UCSD-AML1 (cell line): ENCODE measurements around the gene CLCNKA.
A peak's percentile ranks its signal among the peaks of the same experiment; 100 is the strongest.
"Not testable (repeated sequence)": the region's sequence is repeated elsewhere in the genome, so short reads cannot be mapped to it uniquely, and the experiment has no call there.

Experiments used
- DNase-seq: peaks from one replicate; lab custom pipeline; 2025; ENCODE audit not compliant: unreplicated experiment; lab: John Stamatoyannopoulos, UW

The CLCNKA gene

DNA sequence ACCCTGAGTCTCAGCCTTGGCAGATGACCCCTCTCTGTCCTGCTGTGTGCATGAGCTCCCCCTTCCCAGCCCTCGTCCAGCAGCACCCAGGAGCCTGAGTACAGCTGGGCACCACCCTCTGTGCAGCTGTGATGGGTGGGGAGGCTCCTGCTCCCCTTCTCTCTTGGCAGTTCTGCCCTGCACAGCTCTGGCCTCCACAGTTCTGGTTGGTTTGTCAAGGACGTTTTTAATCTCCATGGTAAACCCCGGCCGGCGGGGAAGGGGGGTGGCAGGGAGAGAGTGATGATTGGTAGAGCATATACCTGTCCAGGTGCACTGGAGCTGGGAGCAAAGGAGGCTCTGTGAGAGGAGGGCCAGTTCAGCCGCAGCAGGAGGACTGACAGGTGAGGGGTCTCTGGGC lies at the start of gene CLCNKA:
TSS of gene CLCNKA (plus strand) at position 356 of the 400 bp plus-strand sequence. CDS start 584 bp downstream, outside the sequence.
- no peak for DNase-seq

DNA sequence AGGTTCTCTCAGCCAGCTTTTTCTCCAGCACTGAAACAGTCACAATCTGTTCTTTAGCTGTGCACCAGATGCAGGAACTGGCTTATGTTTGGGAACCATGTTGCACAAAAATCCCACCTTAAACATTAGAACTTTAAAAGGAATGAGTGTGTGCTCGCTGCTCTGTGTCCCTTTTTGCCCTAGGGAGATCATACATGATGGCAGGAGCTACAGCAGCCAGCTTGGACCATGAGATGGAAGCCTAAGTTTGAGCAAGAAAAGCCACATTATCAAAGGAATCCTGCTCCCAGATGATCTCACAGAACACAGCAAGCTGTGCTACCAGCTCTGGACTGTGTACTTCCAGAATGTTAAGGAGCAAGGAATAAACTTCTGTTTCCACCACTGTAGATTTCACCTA lies 49.4 kb upstream of the CLCNKA start:
- DNase-seq: no peak

DNA sequence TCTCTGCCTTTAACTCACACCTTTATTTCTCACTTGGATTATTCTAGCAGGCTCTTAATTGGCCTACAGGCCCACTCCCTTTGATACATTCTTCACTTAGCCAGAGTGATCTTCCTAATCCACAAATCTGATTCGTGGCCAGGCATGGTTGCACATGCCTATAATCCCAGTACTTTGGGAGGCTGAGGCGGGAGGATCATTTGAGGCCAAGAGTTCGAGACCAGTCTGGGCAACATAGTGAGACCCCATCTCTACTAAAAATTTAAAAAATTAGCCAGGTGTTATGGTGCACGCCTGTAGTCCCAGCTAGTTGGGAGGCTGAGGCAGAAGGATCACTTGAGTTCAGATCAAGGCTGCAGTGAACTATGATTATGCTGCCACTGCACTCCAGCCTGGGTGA lies 48.1 kb upstream of the CLCNKA start:
- DNase-seq: no peak

DNA sequence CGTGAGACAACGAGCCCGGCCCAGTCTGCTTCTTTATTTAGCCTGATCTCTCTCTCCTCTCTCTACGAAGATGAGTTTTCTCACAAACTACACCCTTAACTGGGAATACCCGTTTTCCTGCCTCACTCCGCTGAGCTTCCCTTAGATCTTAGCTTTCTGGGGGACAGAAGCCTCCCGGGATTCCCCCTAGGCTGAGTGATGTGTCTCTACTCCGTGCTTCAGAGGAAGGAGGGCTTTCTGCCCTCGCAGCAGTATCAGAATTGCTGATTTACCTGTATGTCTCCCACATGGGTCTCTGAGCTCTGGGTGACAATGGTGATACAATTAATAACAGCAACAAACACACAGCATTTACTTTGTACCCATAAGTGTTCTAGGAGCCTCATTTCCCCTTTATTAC lies 47.0 kb upstream of the CLCNKA start:
- no peak for DNase-seq

DNA sequence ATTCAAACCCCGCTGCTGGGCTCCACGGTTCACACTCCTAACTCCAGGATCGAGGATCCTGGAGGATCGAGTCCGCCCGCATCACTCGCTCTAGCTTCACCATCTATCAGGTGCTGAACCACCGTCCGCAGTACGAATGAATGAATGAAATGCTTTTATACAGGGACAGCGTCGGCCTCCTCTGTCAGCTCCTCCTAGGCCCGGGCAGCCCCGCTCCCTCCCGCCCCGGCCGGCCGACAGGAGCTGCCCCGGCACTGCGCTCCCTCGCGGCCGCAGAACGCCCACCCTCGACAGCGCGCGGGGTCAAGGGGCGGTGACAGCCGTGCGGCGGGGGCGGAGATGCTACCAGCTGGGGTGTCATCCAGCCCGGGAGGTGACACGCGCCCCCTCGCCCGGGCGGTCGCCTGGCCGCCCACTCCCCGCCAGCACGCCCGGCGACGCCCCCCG lies 46.5 kb upstream of the CLCNKA start:
- DNase-seq: peak; percentile 72

DNA sequence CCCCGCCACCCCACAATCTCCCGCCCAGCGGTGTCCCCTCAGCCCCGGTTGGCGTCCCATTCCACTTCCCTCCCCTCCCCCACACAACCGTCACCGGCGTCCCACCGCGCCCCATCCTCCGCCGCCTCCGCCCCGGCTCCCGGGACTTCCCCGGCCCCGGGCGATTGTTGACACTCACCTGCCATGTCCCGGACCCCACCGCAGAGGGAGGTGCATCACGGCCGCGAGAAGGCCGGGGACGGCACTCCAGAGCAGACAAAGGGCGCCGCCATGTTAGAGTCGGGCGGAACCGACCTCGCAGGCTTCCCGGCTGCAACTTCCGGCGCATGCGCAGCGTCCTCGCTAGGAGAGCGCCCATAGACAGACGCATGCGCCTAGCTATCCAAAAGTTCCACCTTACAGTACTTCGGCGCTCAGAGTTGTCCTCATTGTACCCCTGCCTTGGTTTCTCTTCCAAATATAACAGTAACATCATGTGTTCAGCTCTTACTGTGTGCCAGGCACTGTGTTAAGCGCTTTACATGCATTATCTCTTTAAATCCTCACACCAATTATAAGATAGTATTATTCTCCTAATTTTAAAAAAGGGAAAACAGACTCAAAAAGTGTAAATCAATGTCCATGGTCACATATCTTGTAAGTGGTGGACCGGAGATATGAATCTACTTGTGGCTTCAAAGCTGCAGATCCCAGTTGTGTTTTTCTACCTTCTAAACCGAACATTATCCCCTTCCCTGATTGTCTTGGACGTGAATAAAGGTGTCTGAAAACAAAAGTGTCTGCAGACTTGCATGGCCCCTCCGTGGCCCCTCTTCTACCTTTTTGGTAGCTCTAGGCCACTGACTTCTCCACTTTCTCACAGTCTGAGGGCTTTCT lies 45.8 kb upstream of the CLCNKA start, which contains the start of gene ZBTB17:
TSS of gene ZBTB17 (minus strand) at position 297 of the 876 bp plus-strand sequence. CDS start 27,606 bp downstream, outside the sequence.
- peak; percentile 94 for DNase-seq

DNA sequence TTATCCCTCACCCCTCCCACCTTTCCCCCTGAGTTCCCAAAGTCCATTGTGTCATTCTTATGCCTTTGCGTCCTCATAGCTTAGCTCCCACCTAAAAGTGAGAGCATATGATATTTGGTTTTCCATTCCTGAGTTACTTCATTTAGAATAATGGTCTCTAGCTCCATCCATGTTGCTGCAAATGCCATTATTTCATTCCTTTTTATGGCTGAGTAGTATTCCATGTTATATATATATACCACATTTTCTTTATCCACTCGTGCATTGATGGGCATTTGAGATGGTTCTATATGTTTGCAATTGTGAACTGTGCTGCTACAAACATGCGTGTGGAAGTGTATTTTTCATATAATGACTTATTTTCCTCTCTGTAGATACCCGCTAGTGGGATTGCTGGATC lies 43.9 kb upstream of the CLCNKA start:
- not testable (repeated sequence) for DNase-seq

DNA sequence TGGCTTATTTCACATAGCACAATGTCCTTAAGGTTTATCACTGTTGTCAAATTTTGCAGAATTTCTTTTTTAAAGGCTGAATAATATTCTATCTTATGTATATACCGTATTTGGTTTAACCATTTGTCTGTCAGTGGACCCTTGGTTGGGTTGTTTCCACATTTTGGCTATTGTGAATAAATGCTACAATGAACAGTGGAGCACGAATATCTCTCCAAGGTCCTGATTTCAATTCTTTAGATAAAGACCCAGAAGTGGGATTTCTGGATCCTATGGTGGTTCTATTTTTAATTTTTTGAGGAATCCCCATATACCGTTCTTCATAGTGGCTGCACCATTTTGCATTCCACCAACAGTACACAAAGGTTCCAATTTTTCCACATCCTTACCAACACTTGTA lies 40.2 kb upstream of the CLCNKA start:
- no peak for DNase-seq

DNA sequence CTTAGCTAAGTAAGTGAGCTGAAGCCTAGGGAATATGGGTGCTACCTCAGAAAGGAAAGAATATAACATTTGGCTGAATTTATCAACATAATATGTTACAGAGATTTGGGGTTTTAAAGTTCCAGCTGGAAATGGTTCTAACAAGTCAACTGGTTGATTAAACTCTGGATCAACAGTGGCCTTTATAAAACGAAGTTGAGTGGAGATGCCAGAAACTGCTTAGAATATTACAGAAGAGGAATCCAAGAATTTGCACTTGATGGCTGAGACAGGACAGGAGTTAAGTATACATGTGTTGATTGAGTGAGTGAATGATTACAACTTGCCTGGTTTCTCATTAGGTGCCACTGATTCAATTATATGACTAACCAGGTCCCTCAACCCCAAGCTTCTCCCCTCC lies 38.6 kb upstream of the CLCNKA start:
- DNase-seq: no peak

DNA sequence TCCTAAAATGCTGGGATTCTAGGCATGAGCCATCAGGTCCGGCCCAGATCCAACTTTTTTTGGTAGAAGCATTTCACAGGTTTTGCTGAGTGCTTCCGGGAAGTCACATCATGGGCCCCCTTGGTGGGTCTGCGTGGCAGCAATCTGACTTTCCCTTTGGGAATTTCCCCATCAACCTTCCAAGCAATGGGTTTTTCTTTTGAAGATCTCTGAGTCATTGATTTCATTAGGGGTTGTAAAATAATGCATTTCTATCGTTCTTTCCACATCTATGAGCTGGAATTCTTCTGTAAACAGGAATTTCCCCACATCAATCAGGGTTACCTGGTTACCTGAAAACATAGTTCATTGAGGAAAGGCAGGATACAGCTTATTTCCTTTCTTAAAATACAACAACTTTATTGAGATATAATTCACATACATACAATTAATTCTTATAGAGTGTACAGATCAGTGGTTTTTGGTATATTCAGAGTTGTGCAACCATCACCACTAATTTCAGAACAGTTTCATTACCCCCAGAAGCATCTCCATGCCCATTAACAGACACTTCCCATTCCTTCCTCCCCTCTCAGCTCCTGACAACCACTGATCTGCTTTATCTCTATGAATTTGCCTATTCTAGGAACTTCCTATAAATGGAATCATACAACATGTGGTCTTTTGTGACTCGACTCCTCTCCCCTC lies 36.1 kb upstream of the CLCNKA start:
- no peak for DNase-seq

DNA sequence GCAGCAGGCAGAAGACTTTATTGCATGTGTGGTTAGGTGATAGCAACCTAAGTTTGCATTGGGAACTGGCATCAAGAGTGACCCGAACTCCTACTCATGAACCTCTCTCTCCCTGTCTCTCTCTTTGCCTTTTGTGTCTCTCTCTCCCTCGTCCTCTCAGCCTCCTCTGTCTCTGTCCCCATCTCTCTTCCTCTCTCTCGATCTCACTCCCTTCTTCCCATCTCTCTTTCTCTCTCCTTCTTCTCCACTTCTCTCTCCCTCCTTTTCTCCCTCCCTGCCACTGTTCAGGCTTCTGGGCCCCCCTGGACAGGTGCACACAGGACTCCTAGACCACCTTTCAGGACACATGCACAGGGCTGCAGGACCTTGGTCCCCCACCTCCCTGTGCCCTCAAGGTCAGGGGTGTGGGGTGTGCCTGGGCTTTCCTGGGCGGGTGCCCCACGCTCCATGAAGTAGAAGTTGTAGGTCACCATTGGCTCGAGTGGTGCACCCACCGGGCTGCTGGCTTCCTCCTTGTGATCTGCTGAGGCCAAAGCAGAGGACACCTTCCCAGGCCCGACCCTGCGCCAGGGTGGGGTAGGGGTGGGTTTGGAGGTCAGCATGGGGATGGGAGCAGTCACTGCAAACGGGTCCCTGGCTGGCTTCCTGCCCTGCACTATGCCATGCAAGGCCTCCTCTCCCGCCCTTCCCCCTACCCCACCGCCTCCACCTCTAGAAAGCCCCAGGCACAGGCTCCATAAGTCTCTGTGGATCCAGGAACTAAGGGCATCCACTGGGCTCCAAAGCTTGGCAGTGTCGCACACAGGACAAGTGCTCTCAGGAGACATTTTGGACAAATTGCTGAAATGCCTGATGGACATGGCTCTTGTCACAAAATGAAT lies 32.7 kb upstream of the CLCNKA start:
- no peak for DNase-seq

DNA sequence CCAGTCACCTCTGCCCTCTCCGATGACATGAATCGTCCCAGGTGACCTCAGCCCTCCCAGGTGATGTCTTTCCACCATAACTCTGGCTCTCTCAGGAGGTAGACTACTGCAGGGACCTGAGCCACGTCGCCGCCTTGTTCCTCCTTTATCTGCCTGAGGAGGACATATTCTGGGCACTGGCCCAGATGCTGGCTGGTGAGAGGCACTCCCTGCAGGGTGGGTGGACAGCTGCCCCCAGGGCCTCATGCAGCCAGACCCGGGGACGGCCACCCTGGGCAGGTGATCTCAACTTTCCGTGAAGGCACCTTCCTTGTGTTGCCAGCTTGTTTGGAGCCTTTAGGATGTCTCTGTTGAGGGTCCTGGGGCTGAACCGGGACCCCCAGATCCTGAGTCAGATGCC lies 32.1 kb upstream of the CLCNKA start:
- DNase-seq: no peak

DNA sequence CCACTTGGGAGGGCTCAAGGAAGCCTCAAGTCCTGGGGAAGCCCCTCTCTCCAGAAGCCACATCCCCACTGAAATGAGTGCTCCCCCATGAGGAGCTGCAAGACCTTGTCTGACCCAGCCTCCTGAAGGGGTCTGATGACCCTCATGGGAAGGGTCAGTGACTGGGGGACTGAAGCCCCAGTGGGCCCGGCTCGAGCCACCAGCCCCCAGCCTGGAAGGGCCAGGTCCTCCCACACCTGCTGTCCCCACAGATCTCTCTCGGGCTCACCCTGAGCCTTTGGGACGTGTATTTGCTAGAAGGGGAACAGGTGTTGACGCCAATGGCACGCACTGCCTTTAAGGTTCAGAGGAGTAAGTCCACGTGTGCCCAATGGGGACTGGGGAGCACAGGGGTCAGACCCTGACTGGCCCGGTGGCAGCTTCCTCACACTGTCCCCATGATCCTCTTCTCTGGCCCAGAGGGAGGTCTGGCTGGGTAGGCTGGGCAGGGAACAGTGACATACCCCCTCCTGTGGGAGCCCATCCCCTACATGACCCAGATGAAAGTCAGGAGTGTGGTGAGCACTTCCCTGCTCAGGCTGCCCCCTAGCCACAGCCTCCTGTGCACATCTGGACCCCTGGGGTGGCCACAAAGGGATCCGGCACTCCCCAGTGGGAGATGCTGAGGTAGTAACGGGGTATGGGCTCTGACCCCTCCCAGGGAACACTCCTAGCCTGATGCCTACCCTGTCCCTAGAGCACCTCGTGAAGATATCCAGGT lies 30.2 kb upstream of the CLCNKA start:
- no peak for DNase-seq

DNA sequence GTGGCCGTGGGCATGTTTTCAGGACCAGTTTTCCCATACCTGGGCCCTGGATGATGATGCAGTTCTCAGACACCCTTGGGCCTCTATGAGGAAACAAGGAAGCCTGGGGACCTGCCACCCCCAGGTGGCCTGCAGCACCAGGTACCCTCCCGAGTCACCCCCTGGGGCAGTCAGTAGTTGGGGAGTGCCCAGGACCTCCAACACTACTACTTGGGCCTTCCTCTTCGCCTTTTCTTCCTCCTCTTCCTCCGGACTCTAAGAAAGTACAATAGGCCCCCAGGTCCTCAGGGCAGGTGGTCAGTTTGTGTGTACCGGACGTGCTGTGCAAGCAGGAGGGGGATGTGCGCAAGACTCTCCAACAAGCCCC lies 29.7 kb upstream of the CLCNKA start:
- DNase-seq: no peak

DNA sequence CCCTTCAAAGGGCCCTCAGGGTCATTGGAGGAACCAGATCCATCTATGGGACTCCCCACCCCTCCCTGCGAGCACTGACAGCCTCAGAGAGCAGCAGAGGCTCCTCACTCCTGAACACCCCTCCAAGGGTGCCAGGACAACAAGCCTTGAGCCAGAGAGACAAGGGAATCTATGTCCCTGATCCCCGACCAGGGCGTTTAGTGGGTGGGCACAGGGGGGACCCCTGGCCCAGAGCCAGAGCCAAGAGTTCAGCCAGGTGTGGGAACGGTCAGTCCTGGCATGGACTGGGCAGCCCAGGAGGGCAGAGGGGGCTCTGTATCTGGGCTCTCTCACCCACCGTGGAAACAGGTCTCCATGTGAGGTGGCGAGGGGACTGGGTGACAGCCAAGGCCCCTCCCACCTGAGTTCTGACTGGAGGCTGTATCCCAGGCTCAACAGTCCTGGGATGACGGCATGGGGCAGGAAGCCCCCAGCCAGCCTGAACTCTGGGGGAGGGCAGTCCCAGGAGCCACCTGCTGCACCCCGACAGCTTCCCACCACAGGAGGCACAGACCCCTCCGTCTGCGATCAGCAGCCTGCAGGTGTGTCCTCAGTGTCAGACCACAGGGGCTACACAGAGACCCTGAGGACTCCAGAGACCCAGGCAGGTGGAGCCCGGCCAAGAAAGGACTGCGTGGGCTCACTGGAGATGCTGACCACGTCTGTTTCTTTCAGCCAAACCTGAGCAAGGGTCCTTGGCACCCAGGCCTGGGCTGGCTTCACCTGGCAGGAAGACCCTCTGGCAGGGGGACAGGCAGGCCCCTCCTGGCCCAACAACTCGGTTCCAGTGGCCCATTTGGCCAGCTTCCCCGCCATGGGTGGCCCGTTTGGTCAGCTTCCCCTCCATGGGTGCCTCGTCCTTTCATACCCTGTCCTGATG lies 29.0 kb upstream of the CLCNKA start:
- no peak for DNase-seq

DNA sequence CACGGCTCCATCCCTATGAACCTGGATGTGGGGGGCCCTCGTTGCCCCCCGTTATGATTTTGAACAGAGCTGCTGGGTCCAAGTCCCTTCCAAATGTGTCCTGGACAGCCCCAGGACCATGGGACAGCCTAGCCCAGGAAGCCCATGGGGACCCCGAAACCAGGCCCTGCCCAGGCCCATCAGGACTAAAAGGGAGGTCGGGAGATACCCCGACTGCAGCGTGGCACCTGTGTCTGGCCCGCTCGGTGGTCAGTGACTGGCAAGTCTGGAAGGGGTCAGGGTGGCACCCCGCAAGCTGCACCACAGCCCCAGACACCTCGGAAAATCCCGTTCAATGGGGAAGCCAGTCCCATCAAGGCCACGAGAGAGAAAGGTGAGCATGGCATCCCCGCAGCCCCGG lies 28.2 kb upstream of the CLCNKA start:
- DNase-seq: no peak

DNA sequence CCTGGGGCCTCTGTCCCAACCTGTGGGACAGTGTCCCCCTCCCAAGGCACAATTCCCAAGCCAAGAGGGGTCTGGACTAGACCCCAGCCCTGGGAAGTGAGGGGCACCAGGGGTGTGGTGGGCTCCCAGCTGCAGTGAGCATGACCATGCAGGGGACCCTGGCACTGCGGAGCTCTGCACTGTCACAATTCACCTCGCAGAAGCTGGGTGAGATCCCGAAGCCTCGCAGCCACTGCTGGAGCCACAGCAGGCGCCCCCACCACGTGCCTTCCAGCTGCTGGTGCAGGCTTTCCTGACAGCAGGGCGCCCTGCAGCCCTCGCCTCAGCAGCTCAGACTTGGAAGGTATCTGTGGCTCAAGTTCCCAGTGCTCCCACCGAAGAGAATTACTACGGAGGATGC lies 27.8 kb upstream of the CLCNKA start:
- no peak for DNase-seq

DNA sequence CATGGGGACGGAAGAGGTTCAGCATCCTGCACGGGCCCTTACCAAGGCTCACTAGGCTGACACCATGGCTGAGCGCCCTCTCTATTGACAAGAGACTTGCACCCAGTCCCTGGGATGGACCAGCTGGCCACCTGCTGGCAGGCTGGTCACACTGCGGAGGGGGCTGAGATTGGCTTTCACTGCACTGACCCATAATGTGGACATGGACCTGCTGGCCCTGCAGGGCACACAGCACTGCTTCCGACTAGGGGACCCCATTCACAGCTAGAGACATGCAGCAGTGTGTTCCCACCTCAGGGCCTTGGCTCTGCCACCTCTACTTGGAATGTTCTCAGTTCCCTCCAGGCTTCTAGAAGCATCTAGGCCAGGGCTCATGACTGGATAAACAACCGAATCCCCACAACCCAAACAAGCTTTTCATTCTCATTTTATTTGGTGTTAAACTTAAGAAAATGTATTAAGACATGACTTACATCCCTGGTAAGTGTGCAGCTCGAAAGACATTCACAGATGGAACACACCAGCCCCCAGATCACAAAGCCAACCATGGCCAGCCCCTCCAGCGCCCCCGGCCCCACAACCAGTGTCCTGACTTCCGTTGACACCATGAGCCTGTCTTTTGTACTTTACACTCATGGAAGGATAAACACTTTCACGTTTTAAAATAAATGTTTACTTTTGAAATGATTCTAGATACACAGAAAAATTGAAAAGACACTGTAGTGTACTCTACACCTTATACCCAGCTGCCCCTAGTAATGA lies 27.1 kb upstream of the CLCNKA start:
- peak; percentile 60 for DNase-seq

DNA sequence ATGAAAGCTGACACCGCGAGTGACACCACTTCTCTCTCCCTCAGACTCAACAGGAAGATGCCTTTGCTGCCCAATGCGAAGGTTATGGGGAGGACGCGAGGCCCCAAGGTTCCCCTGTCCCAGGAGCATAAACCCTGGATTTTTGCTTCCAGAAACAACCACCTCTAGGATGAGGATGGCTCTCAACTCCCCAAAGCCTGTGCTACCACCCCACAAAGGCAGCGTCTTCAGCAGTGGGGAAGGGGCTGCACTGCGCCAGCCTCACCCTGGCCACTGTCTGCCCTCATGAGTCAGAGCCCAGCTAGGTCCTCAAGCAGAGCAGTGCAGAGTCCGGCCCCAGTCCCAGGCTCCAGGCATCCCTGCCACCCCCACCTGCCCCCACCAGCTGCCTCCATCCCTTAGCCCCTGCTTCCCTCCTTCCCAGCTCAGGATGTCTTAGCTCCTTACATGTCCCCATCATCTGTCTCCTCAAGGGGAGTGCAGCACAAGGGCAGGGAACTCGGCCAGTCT lies 24.7 kb upstream of the CLCNKA start:
- no peak for DNase-seq
